Measurements from ENCODE around the gene UNC13D.
"Not testable (repeated sequence)": the region's sequence is repeated elsewhere in the genome, so short reads cannot be mapped to it uniquely, and the experiment has no call there.

Gene UNC13D

GRCh38 chr17:75783069-75783783 lies 61.0 kb downstream of the UNC13D start:
- TF ChIP-seq CTCF (IDR thresholded peaks at IDR 0.05; ENCODE audit: insufficient read depth, missing control alignments), result peak; percentile 52
- DNase-seq (ENCODE audit: insufficient read length, low spot score) (no peak), FAIRE-seq (no peak)

GRCh38 chr17:75779987-75780889 lies 64.0 kb downstream of the UNC13D start:
- FAIRE-seq, result peak; percentile 81

GRCh38 chr17:75779250-75779986 lies 64.8 kb downstream of the UNC13D start:
- no peak for FAIRE-seq
- no peak for TF ChIP-seq CTCF (IDR thresholded peaks at IDR 0.05; ENCODE audit: insufficient read depth, missing control alignments)

More at GRCh38 chr17:75779987-75780889, 64.0 kb downstream of the UNC13D start:
- TF ChIP-seq CTCF (IDR thresholded peaks at IDR 0.05; ENCODE audit: insufficient read depth, missing control alignments), result no peak
- DNase-seq (ENCODE audit: insufficient read length, low spot score), result peak; percentile 82

GRCh38 chr17:75778861-75779249 lies 65.3 kb downstream of the UNC13D start:
- FAIRE-seq (no peak), DNase-seq (ENCODE audit: insufficient read length, low spot score) (no peak)
- peak; percentile 49 for TF ChIP-seq CTCF (IDR thresholded peaks at IDR 0.05; ENCODE audit: insufficient read depth, missing control alignments)

More at GRCh38 chr17:75779250-75779986, 64.8 kb downstream of the UNC13D start:
- DNase-seq (ENCODE audit: insufficient read length, low spot score), result no peak

GRCh38 chr17:75778066-75778860 lies 65.9 kb downstream of the UNC13D start:
- not testable (repeated sequence) for FAIRE-seq; DNase-seq (ENCODE audit: insufficient read length, low spot score)

- FAIRE-seq, result no peak
- TF ChIP-seq CTCF (IDR thresholded peaks at IDR 0.05; ENCODE audit: insufficient read depth, missing control alignments), result no peak
- no peak for DNase-seq (ENCODE audit: insufficient read length, low spot score)
Observed at GRCh38 chr17:75777296-75777922, 66.8 kb downstream of the UNC13D start.
